ENCODE measurements around the gene BRD2.

The BRD2 gene

DNA sequence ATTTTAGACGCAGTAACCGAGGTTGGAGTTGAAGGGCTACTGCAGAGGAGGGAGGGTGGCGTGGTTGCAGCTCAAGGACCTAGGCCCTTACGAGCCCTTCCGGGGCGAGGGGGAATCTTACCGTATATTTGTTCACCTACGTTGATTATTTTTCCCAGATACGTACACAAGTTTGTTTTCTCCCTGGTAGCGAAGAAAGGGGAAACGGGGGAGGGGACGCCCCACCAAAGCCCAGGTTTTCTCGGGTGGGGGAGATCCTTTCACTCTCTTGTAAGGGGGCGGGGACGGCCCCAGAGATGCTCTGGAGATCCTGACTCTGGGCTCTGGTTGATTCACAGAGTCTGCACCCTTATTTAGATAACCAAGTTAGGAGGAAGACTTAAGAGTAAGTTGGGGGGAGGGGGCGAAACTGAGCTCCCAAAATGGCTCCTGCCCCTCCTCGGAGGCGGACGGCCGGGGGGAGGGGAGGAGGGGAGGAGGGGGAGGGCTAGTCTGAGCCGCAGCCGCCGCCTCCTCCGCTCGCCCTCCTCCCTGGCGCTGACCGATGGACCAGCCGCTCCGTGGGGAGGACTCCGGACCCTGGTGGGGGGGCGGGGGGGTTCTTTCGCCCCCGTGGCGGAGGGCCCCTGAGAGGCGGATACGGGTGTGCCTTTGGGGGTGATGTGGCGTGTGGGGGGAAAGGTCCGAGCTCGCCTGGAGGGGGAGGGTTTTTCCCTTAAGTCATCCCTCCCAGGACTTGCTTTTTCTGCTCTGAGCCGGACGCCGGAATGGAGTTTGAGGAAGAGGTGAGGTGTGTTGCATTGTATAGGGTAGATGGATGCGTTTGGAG lies 2.2 kb downstream of the BRD2 start:
- DNase-seq (ENCODE audit: low read depth): peak; percentile 80
- H3K4me3 ChIP-seq (ENCODE audit: low read depth, low read length): peak overlapping the region; percentile 84

DNA sequence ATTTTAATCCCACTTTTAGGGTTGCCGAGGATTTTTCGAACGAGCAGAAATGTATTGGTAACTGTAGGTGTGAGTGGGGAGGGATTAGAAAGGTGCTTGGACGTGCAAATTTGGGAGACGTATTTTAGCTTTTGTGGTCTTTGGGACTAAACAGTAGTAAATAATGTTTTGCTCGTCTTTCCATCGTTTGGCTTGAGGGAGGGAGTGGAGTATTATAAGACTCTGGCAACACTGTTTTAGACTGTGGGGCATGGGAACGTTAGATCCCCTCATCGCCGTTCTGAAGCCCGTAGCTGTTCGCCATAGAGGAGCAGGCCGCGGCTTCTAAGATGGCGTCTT lies 2.8 kb downstream of the BRD2 start:
- no peak for DNase-seq (ENCODE audit: low read depth)
- H3K4me3 ChIP-seq (ENCODE audit: low read depth, low read length): peak overlapping the region; percentile 84

DNA sequence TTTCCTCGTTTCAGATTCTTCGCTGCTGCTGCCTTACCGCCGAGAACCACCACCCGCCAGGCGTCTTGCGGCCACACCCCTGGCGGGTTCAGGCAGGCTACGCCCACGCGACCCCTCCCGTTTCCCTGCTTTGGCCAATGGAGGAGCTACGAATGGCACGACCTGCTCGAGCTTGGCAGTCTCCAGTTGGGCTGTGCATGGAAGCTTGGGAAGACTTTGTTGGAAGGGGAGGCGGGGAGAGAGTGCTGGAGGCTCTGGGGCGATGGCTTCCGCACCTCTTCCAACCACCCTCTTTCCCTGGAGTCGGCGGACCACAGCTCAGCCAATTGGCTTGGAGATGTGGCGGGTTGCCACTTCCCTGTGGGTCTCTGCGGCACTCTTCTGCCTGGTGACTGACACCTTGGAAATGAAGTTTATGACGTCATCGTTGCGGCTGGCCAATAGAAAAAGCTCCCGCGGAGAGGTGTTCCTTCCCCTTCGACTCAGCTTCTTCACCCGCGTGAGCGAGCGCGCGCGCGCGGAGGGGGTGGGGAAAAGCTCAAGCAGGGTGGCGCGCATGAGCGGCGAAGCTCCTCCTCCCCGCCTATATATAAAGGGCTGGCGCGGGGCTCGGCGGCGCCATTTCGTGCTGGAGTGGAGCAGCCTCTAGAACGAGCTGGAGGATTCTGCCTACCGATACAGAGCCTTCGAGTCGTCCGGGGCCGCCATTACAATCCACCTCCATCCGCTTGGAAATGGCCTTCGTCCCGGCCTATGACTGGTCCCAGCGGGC lies 3.4 kb downstream of the BRD2 start:
- H3K4me3 ChIP-seq (ENCODE audit: low read depth, low read length): peak overlapping the region; percentile 85
- DNase-seq (ENCODE audit: low read depth): peak; percentile 100

DNA sequence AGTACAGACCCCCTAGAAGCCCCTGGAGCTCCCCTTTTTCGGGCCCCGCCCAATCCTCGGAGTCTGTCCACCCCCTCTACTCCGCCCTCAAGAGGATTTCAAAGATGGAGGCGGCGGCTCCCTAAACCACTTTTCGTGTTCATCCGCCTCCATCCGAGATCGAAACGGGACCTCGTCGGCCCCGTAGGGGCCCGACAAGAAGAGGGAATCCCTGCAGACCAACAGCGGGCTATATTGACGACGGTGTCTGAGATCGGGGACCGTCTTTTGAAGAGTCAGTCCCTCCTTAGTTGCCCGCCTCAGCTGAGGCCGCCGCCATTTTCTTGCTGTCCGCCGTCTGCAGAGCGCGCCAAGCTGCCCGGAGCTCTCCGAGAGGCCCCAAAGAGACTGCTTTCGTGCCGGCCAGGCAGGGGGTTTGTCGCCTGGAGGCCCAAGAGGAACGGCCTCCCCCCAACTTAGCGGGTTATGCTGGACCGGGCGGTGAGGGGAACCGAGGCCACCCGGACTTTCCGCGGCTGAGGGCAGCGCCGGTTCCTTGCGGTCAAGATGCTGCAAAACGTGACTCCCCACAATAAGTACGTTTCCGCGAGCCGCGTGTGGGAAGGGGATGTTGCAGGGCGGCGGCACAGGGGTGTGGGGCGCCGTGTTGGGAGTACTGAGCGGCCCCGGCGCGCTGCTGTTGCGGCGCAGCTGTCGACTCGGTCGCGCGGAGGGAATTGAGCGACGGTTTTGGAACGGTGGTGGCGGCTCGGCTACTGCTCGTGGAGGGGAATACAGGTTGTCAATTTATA lies 4.2 kb downstream of the BRD2 start:
- H3K4me3 ChIP-seq (ENCODE audit: low read depth, low read length): peak overlapping the region; percentile 85
- DNase-seq (ENCODE audit: low read depth): no peak

DNA sequence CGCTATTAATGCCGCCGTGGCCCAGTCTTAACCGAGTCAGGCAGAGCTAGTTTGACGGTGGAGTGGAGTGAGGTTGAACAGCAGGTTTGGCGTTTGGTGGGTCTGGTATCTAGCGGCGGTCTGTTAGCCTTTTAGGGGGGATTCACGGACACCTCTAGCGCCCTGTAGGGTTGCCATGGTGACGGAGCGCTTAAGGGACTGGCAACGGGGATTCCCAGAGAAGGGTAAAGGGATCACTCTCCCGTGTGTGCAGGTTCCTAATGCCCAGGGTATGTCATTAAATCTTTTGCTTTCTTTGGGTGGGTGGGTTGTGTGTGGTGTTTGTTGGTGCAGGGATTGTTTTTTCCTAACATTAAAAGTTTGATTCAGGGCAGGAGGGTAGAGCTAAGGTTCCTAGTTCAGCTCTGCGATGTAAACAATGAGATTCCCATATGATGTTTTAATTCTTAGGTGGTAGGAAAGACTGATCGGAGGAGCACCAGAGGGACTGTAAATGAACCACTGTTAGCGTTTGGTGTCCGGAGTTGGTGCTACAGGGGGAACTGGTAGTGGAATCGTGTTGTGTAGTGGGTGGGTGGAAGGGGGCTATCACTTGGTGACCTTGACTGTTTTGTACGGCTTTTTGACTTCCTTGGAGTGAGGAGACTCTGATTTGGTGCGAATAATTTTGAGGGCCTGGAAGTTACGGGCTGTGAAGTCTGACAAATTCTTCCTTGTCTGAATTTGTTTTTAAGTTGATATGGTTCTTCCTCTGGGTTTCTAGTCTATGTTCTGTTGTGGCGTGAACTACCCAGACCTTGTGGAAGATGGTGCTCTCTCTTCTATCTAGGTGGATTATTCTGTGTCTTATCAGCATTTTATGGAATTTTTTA lies 5.0 kb downstream of the BRD2 start:
- H3K4me3 ChIP-seq (ENCODE audit: low read depth, low read length): peak overlapping the region; percentile 85
- DNase-seq (ENCODE audit: low read depth): no peak

DNA sequence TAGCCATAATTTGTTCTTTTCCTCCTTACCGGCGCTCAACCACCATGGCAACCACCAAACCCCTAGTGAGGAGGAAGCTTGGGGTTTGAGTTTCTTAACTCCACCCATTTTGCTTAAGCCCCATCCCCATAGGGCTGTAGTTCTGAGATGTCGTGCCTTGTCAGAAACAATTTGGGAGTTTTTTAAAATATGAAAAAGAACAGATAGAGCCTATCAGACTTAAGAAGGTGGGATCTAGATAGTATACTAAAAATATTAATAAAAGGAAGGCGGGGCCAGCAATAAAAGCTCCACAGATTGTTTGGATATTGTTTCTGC lies 5.6 kb downstream of the BRD2 start:
- DNase-seq (ENCODE audit: low read depth): no peak
- H3K4me3 ChIP-seq (ENCODE audit: low read depth, low read length): peak overlapping the region; percentile 85

DNA sequence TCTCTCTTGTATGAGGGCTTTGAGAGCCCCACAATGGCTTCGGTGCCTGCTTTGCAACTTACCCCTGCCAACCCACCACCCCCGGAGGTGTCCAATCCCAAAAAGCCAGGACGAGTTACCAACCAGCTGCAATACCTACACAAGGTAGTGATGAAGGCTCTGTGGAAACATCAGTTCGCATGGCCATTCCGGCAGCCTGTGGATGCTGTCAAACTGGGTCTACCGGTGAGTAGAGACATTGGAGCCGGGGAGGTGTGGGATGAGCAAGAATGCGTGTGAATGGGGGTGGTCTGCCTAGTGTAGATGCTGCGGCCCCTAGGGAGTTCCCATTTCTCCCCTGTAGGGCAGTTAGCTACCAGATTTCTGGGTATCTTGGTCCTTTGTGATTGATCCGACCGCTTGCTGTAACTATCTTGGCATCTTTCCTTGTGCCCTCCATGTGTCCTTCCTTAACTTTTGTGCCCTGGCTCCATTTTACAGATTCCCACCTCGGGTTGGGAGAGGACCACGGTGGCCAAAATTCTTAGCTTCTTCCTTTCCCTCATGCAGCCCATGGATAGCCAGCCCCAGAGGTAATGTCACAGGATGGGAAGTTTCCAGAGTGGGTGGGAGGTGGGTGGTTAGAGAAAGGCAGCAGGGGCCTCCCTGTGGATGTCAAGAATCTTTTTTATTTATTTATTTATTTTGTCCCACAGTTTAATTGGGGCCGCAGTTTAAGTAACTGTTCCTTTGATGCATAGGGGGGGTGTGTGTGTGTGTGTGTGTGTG lies 6.3 kb downstream of the BRD2 start:
- DNase-seq (ENCODE audit: low read depth): no peak
- H3K4me3 ChIP-seq (ENCODE audit: low read depth, low read length): peak overlapping the region; percentile 85

DNA sequence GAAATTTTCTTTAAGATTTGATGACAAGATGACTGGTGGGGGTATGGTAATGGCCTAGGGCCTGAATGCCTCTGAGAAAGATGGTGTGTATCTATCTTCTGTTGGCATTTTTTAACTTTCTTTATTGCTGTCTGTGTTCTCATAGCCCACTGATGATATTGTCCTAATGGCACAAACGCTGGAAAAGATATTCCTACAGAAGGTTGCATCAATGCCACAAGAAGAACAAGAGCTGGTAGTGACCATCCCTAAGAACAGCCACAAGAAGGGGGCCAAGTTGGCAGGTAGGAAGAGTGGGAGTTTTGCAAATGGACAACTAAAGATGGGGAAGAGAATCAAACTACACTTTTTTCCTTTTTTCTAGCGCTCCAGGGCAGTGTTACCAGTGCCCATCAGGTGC lies 7.5 kb downstream of the BRD2 start:
- DNase-seq (ENCODE audit: low read depth): no peak
- H3K4me3 ChIP-seq (ENCODE audit: low read depth, low read length): peak overlapping the region; percentile 85

DNA sequence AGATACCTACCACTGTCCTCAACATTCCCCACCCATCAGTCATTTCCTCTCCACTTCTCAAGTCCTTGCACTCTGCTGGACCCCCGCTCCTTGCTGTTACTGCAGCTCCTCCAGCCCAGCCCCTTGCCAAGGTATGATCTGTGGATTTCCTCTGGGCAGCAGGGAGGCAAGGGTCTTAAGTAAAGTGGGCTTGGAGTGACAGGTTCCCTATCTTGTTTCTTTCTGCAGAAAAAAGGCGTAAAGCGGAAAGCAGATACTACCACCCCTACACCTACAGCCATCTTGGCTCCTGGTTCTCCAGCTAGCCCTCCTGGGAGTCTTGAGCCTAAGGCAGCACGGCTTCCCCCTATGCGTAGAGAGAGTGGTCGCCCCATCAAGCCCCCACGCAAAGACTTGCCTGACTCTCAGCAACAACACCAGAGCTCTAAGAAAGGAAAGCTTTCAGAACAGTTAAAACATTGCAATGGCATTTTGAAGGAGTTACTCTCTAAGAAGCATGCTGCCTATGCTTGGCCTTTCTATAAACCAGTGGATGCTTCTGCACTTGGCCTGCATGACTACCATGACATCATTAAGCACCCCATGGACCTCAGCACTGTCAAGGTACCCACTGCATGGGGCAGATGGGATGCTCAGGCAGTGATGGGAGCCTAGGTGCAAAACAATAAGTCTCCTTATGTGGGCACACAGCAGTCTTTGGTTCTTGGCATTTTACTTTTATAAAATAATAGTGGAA lies 8.1 kb downstream of the BRD2 start:
- no peak overlapping the region for H3K4me3 ChIP-seq (ENCODE audit: low read depth, low read length)
- no peak for DNase-seq (ENCODE audit: low read depth)

DNA sequence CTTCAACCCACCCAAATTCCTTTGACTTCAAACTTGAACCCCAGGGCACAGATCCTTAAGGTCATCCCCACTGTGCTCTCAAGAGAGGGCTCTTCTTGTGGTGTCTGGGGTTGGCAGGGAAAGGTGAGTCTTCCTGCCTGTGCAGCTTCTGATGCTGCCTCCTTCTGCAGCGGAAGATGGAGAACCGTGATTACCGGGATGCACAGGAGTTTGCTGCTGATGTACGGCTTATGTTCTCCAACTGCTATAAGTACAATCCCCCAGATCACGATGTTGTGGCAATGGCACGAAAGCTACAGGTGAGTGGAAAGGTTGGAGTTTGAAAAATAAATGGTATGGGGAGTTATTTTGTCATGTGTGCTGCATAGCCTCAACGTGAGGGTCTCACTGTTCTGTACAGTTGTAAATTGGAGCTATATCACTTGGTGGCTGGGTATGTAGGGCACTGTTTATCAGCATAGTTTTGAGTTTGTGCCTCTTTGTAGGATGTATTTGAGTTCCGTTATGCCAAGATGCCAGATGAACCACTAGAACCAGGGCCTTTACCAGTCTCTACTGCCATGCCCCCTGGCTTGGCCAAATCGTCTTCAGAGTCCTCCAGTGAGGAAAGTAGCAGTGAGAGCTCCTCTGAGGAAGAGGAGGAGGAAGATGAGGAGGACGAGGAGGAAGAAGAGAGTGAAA lies 9.0 kb downstream of the BRD2 start:
- no peak for DNase-seq (ENCODE audit: low read depth)
- H3K4me3 ChIP-seq (ENCODE audit: low read depth, low read length): no peak overlapping the region

DNA sequence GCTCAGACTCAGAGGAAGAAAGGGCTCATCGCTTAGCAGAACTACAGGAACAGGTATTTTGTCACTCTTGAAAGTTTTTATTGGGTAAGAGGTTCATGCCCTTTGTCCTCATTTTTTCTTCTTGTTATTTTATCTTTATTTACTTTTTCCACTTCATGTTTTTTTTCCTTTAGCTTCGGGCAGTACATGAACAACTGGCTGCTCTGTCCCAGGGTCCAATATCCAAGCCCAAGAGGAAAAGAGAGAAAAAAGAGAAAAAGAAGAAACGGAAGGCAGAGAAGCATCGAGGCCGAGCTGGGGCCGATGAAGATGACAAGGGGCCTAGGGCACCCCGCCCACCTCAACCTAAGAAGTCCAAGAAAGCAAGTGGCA lies 9.5 kb downstream of the BRD2 start:
- no peak for DNase-seq (ENCODE audit: low read depth)
- no peak overlapping the region for H3K4me3 ChIP-seq (ENCODE audit: low read depth, low read length)

DNA sequence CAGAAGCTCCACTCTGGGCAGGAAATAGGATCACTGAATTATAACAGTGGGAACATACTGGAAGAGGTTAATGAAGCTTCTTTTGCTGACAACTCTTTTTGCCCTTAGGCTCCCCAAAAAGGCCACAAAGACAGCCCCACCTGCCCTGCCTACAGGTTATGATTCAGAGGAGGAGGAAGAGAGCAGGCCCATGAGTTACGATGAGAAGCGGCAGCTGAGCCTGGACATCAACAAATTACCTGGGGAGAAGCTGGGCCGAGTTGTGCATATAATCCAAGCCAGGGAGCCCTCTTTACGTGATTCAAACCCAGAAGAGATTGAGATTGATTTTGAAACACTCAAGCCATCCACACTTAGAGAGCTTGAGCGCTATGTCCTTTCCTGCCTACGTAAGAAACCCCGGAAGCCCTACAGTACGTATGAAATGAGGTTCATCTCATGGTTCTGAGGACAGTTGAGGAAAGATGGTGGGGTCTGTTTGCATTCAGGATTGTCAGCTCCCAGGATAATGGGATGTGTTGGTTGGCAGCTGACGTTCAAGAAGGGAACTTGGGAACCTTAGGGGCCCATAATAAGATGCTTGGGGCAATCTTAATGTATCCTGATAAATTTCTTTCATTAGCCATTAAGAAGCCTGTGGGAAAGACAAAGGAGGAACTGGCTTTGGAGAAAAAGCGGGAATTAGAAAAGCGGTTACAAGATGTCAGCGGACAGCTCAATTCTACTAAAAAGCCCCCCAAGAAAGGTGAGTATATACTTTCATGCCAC lies 11.5 kb downstream of the BRD2 start:
- no peak for DNase-seq (ENCODE audit: low read depth)
- H3K4me3 ChIP-seq (ENCODE audit: low read depth, low read length): no peak overlapping the region

DNA sequence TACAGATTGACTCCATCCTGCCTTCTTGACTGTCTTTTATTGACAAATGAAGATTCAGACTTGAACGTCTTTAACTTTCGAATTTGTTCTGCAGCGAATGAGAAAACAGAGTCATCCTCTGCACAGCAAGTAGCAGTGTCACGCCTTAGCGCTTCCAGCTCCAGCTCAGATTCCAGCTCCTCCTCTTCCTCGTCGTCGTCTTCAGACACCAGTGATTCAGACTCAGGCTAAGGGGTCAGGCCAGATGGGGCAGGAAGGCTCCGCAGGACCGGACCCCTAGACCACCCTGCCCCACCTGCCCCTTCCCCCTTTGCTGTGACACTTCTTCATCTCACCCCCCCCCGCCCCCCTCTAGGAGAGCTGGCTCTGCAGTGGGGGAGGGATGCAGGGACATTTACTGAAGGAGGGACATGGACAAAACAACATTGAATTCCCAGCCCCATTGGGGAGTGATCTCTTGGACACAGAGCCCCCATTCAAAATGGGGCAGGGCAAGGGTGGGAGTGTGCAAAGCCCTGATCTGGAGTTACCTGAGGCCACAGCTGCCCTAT lies 12.2 kb downstream of the BRD2 start:
- no peak for DNase-seq (ENCODE audit: low read depth)
- no peak overlapping the region for H3K4me3 ChIP-seq (ENCODE audit: low read depth, low read length)

DNA sequence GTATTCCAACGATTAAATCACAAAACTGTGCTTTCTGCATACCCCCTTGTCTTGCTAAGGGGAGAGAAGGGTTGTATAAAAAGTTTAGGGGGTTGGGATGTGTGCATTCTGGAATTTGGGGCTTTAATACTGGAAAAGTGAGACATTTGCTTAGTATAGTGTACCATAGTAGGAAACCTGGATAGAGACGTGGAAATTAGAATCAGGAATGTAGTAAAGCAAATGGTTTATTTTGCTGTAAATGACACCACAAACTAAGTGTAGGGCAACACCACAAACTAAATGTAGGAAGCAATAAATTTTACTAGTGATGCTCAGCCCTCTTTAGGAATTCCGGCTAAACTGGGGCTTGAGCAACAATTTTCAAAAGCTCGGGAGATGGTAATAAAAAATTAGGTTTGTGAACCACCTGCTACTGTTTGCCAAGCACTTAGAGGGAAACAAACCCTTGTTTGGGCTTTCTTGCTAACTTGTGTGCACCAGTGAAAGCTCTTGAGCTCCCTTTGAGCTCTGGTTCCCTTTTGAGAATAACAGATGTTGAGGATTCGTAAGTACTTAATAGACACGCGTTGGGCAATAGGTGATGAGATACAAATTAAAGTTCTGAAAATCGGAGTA lies 13.8 kb downstream of the BRD2 start:
- H3K4me3 ChIP-seq (ENCODE audit: low read depth, low read length): no peak overlapping the region
- DNase-seq (ENCODE audit: low read depth): no peak

DNA sequence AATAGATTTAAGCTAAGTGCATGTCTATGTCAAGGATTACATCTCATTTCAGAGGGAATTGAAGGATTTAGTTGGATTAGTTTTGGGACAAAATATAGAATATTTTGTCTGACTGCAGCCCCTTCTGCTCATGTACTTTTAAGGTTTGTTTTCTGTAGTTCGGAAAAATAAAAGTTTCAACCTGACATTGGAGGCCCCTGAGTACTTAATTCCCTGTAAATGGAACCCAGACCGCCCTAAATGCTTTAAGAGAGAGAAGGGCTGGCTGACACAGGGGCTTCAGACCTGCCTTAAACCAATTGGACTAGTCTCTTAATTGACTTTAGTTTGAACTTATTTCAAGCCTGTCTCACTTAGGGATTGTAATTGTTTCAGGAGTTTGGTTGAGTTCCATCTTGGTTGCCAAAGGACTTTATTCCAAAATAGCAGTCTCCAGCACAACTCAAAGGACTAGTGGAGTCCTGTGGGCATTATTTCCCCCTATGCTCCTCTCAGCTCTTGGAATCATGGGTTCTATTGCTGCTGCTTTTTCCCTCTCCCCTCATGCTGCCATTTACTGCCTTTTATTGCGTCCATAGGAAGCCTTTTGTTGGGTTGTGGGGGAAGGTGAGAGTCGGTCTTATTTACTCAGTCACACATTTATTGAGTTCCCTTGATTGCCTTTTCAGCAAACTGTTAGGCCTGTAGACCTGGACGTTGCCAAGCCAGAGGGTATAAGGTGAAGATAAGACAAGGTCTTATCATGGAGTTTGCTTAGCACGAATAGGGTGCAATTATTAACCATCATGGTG lies 14.5 kb downstream of the BRD2 start:
- no peak for DNase-seq (ENCODE audit: low read depth)
- H3K4me3 ChIP-seq (ENCODE audit: low read depth, low read length): no peak overlapping the region

DNA sequence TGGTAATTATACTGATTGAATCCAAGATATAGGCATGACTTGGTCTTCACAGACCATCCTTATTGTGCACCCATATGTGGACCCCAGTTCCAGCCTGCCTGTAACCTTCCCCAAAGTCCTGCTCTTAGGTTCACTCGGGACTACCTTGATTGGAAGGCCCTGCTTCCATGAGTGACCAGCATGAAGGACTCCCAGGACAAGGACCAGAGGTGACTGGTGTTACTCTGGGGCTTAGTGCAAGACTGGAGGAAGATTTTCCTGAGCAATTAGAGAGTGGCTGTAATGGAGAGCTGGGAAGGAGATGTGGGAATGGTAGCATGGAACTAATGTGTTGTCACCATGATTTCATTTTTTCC lies 15.1 kb downstream of the BRD2 start:
- DNase-seq (ENCODE audit: low read depth): no peak
- H3K4me3 ChIP-seq (ENCODE audit: low read depth, low read length): no peak overlapping the region
